Activated CD8-positive, alpha-beta memory T cell treated with anti-CD3 and anti-CD28 coated beads, Interleukin-2, amount 50 U/mL, for 1 hour (primary cell): ENCODE measurements around the gene FAM120A.
"Not testable (repeated sequence)": the region's sequence is repeated elsewhere in the genome, so short reads cannot be mapped to it uniquely, and the experiment has no call there.

Source experiments
- DNase-seq: peaks from one replicate; pipeline ENCODE4 v3.0.0-alpha.2; 2020; ENCODE audit errors: extremely low read depth

FAM120A gene

GRCh38 chr9:93450945-93451815, at the start of gene FAM120A:
TSS of gene FAM120A (plus strand) at chr9:93451685. CDS start at chr9:93451916, 231 bp downstream.
- no peak for DNase-seq

GRCh38 chr9:93406371-93406770, 45.1 kb upstream of the FAM120A start:
- DNase-seq = no peak

- DNase-seq = no peak
These were observed 38.0 kb upstream of the FAM120A start for GRCh38 chr9:93413530-93413929.

- DNase-seq = no peak
These were observed 36.3 kb upstream of the FAM120A start for GRCh38 chr9:93415176-93415690.

GRCh38 chr9:93416530-93417235, 34.8 kb upstream of the FAM120A start:
- no peak for DNase-seq

GRCh38 chr9:93417538-93417937, 33.9 kb upstream of the FAM120A start:
- no peak for DNase-seq

- no peak for DNase-seq
These were observed 32.5 kb upstream of the FAM120A start for GRCh38 chr9:93419023-93419422.

GRCh38 chr9:93422977-93423616, 28.4 kb upstream of the FAM120A start:
- no peak for DNase-seq

GRCh38 chr9:93427655-93428379, 23.7 kb upstream of the FAM120A start:
- no peak for DNase-seq

GRCh38 chr9:93431539-93432105, 19.9 kb upstream of the FAM120A start:
- no peak for DNase-seq

GRCh38 chr9:93432964-93433363, 18.5 kb upstream of the FAM120A start:
- DNase-seq = no peak

GRCh38 chr9:93434056-93434455, 17.4 kb upstream of the FAM120A start:
- no peak for DNase-seq

- DNase-seq = no peak
These were observed 16.1 kb upstream of the FAM120A start for GRCh38 chr9:93435386-93435785.

GRCh38 chr9:93436218-93436617, 15.3 kb upstream of the FAM120A start:
- no peak for DNase-seq

GRCh38 chr9:93436655-93437407, 14.7 kb upstream of the FAM120A start:
- DNase-seq = no peak

GRCh38 chr9:93437996-93438395, 13.5 kb upstream of the FAM120A start:
- DNase-seq = no peak

- not testable (repeated sequence) for DNase-seq
These were observed 12.2 kb upstream of the FAM120A start for GRCh38 chr9:93439301-93439700.

- DNase-seq = no peak
These were observed 10.4 kb upstream of the FAM120A start for GRCh38 chr9:93440896-93441580.

- no peak for DNase-seq
These were observed 5.4 kb upstream of the FAM120A start for GRCh38 chr9:93446073-93446472.

GRCh38 chr9:93447655-93448054, 3.8 kb upstream of the FAM120A start:
- DNase-seq = no peak
